OCI-M2 (cell line): ENCODE results near the gene RGS17.
"Not testable (repeated sequence)": the region's sequence is repeated elsewhere in the genome, so short reads cannot be mapped to it uniquely, and the experiment has no call there.

Experiments used
- DNase-seq: peaks from one replicate; lab custom pipeline; 2025; ENCODE audit not compliant: unreplicated experiment; lab: John Stamatoyannopoulos, UW

RGS17 gene

GRCh38 chr6:152993847-152994246 is 137.2 kb downstream of the RGS17 start:
- DNase-seq, result no peak

- DNase-seq, result no peak
Measured at GRCh38 chr6:152993431-152993830, 137.7 kb downstream of the RGS17 start.

DNA sequence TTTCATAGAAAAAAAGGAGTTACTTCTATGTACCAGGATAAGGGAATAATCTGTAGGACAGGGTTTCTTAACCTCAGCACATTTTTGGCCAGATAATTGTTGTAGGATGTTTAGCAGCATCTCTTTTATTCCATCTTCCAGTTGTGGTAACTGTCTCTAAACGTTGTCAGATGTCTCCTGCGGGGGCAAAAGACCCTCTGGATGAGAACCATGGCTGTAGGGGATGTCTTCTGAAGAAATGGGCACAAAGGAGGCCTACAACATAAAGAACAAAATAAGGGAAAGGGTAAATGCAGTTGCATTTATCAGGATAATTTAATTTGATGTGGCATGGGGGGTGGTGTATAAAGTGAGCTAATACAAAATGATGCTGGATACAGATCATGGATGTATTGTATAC is 144.1 kb downstream of the RGS17 start:
- no peak for DNase-seq

- not testable (repeated sequence) for DNase-seq
Measured at GRCh38 chr6:152985300-152985699, 145.8 kb downstream of the RGS17 start.

GRCh38 chr6:152984513-152984872 is 146.6 kb downstream of the RGS17 start:
- DNase-seq, result no peak

DNA sequence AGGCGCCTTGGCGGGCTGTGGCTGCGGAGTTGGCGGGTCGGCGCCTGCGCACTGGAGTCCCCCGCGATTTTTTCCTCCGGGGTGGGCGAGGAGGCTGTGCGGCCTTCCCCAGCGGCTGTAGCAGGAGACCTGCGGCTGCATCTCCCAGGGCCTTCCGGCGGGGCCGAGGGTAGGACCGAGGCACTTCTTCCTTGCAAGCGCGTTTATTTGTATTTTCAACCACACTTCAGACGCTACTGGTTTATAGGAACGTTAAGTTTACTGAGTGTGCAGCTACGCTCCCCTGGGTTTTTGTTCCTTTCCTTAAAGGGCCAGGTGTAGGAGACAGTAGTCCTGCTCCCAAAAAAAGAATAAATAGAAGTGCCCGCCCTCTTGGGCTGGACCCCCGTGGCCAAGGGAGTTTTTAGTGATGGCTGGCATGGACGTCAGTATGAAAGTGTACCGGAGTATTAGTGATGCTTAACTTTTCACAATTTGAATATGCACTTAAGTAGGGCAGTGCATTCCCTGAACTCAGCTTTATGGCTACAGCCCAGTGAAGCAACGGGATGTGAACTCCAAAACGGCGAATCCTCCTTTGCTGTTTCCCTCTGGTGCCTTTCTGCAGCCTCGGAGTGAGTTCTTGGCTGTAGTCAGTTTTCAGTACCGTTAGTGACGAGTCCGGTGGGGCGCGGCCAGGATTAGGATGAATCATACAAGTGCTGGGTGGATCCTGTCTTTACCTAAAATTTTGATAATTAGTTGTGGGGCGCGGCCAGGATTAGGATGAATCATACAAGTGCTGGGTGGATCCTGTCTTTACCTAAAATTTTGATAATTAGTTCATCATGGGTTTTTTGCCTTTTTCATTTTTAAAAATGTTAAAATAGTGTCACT is 147.2 kb downstream of the RGS17 start:
- DNase-seq, result no peak

- DNase-seq, result peak; percentile 85
Measured at GRCh38 chr6:152982904-152983636, 148.0 kb downstream of the RGS17 start, which contains the start of gene FBXO5. TSS of gene FBXO5 (minus strand) at chr6:152983041. CDS start at chr6:152982959, 82 bp downstream.

- no peak for DNase-seq
Measured at GRCh38 chr6:152981989-152982903, 148.8 kb downstream of the RGS17 start.

DNA sequence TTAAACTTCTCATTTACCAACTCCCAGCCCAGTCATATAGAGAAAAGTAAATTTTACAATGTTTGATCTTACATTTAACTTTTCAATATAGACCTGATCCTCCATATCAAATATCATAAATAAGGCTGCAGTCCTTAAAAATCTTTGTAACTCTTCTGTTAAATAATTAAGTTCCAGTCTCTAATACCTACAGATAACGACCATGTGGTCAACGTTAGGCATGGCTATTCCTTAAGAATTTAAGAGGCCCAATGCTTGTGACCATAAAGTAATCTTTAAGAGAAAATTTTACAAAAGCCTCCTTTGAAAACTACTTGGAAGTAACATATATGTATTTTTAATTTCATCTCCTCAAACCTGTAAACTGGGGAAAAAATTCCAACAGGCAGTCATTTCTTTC is 149.9 kb downstream of the RGS17 start:
- DNase-seq, result no peak

- DNase-seq, result no peak
Measured at GRCh38 chr6:152980656-152981055, 150.4 kb downstream of the RGS17 start.

- no peak for DNase-seq
Measured at GRCh38 chr6:152979116-152979515, 152.0 kb downstream of the RGS17 start.

DNA sequence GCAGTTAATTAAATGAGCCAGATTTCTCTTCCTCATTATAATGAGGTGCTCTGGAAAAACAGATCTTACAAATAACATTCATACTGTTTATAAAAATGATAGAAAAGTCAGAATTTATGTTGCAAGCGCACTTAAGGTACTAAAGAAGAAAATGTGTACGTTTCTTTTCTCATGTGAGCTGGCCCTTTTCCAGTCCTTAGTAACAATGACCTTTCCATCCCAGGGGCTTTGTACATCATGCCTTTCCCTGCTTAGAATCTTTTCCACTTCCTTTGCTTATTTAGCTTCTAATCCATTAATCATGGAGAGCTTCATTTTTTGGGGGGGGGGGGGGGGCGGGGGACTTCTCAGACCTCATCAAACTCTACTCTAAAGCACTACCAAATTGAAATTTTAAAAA is 153.0 kb downstream of the RGS17 start:
- no peak for DNase-seq

DNA sequence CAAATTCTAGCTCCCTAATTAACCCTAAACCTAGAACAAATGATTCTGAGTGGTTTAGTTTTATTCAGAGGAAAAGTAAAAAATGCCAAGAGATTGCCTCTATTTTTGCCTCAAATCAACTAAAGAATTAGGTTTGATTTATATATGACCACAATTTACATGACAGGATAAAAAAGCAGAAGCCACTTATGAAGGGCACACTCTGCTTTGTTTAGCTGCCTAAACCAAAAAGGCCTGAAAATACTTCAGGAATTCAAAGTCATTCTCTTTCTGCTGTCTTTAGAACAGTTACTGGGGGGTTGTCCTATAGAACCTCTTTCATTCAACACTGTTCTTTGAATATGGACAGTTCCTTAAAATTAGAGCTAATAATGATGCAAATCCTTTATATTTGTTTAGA is 153.5 kb downstream of the RGS17 start:
- DNase-seq, result no peak

- no peak for DNase-seq
Measured at GRCh38 chr6:152976749-152977148, 154.3 kb downstream of the RGS17 start.

DNA sequence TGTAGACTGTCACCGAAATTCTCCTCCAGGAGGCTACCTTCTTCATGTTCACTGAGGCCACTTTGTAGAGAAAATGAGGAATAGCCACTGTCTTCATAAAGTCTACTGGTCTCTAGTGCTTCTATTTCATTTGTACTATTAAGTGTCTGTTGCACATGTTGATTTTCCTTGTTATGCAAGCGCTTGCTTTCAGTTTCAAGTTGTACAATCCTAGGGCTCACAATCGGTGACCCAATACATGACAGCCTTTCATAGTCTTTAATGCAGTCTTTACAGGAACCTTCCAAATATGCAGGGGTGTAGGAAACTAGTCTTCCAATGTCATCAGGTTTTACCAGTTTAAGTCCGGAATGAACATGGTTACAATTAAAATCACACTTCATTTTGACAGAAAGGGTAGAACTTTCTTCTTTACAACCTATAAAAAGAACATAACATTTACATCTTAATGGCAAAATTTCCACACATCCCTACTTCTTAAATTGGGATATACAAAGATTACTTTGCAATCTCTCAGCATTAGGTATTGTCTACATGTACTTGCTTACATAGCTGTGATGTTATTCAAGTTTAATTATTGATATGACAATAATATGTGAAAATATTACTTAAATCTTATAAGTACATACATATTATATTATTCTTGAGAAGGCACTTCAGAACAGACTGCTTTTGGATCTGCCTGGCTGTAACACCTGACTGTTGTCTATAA is 155.7 kb downstream of the RGS17 start:
- no peak for DNase-seq

DNA sequence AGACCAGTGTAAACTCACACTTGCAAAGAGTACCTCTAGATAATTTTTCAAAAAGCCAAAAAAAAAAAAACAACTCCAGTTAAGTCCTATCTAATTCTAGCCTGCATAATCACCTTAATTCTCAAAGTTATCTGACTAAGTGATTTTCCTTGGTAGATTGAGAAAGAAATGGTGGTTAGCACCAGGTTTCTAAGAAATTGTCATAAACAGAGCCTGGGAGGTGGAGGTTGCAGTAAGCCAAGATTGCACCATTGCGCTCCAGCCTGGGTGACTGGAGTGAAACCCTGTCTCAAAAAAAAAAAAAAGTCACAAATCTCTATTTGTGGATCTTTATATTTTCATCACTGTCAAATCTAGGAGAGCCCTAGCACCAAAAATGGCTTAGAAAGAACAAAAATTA is 157.2 kb downstream of the RGS17 start:
- no peak for DNase-seq

DNA sequence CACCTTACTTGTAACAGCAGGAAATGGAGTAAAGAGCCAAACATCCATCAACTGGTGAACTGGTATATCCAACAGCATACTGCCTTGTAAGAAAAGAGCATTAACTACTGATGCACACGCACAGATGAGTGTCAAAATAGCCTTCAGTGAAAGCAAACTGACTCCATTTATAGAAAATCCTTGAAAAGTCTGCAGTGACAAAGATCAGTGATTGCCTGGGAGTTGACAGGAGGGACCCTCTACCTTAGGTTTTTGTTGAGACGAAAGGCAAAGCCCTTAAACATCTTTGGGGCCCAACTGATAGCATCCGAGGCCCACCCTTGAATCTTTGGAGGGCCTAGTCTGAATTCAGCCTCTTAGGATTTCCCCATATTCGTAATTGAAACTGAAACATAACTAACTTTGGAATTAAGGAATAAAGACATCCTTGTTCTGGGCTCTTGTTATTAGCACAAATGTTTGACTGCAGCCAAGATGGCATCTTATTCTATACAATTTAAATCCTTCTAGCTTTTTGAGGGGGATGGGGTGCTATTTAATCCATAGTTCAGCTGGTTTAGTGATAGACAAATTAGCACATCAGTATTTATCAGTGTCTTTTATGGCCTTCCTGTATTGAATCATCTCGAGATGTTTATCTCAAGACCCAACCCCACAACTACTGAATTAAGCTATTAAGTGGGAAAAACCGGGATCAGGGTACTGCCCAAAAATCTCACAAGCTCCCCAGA is 161.2 kb downstream of the RGS17 start:
- no peak for DNase-seq

DNA sequence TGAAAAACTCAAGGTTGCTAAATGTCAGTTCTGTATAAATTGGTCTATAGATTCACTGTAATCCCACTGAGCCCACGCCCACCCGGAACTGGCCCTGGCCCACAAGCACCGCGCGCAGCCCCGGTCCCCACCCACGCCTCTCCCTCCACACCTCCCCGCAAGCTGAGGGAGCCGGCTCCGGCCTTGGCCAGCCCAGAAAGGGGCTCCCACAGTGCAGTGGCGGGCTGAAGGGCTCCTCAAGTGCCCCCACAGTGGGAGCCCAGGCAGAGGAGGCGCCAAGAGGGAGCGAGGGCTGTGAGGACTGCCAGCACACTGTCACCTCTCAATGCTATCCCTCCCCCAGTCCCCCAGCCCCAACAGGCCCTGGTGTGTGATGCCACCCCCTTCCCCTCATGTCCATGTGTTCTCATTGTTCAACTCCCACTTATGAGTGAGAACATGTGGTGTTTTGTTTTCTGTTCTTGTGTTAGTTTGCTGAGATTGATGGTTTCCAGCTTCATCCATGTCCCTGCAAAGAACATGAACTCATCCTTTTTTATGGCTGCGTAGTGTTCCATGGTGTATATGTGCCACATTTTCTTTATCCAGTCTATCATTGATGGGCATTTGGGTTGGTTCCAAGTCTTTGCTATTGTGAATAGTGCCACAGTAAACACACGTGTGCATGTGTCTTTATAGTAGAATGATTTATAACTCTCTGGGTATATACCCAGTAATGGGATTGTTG is 164.8 kb downstream of the RGS17 start:
- not testable (repeated sequence) for DNase-seq

GRCh38 chr6:152959333-152959732 is 171.7 kb downstream of the RGS17 start:
- no peak for DNase-seq
